IMR-90 (cell line): ENCODE data around the gene CMKLR1. TPM values are rescaled to one million over a fixed set of nuclear protein-coding genes. Genes with fewer than 3 reads are reported as not detected.

Experiments used
- ATAC-seq: fragments of 200-7000 bp; cut with Tn5 transposase; 2 replicates; pipeline ENCODE4 v1.9.1; 2020; ENCODE audit warnings: low read depth, mild to moderate bottlenecking, moderate library complexity
- BruUV-seq: library from RNA; stranded (reverse); fragments of 400-500 nt; replicated peaks from 2 replicates; lab custom pipeline; 2021; lab: Mats Ljungman, UMichigan
- CTCF ChIA-PET: fragments of 300-600 bp; formaldehyde crosslinking; extraction: SDS; loops from one replicate; lab custom pipeline; 2021; ENCODE audit warnings: antibody characterized with exemption; lab: Yijun Ruan, JAX
- POLR2A ChIA-PET: fragments of 300-600 bp; sonication (Branson Sonifier 250); formaldehyde crosslinking; loops from one replicate; lab custom pipeline; 2022; ENCODE audit warnings: antibody characterized with exemption; ENCODE audit not compliant: unreplicated experiment; lab: Charles Lee
- DNase-seq: peaks from one replicate; pipeline ENCODE4 v3.0.0; 2013
- H2AFZ ChIP-seq: replicated peaks from 2 replicates; pipeline ENCODE3; 2013; ENCODE audit warnings: low read length, mild to moderate bottlenecking; ENCODE audit not compliant: poor library complexity
- H2AK5ac ChIP-seq: 2 replicates; pipeline ENCODE4 v1.6.1; 2013; ENCODE audit warnings: low read depth, low read length, inconsistent platforms
- H2AK9ac ChIP-seq: replicated peaks from 2 replicates; pipeline ENCODE3; 2013; ENCODE audit warnings: mild to moderate bottlenecking, low read depth, low read length, moderate library complexity; ENCODE audit not compliant: poor library complexity
- H2BK120ac ChIP-seq: 2 replicates; pipeline ENCODE4 v1.6.1; 2013; ENCODE audit warnings: low read depth, low read length, inconsistent platforms
- H2BK15ac ChIP-seq: 3 replicates; pipeline ENCODE4 v1.6.1; 2013; ENCODE audit warnings: low read depth, low read length, inconsistent platforms
- H2BK20ac ChIP-seq: 2 replicates; pipeline ENCODE4 v1.6.1; 2013; ENCODE audit warnings: low read depth, mild to moderate bottlenecking, inconsistent platforms, low read length, moderate library complexity
- H2BK5ac ChIP-seq: 2 replicates; pipeline ENCODE4 v1.6.1; 2013; ENCODE audit warnings: mild to moderate bottlenecking, low read depth, low read length, inconsistent platforms; ENCODE audit not compliant: poor library complexity, severe bottlenecking
- H3K14ac ChIP-seq: replicated peaks from 2 replicates; pipeline ENCODE4 v1.6.1; 2013; ENCODE audit warnings: low read depth, low read length, inconsistent platforms
- H3K18ac ChIP-seq: 2 replicates; pipeline ENCODE4 v1.6.1; 2013; ENCODE audit warnings: low read depth, low read length, control low read depth
- H3K23ac ChIP-seq: 2 replicates; pipeline ENCODE4 v1.6.1; 2013; ENCODE audit warnings: low read depth, low read length, inconsistent platforms
- H3K27ac ChIP-seq: 2 replicates; pipeline ENCODE4 v1.5.1; 2013; ENCODE audit warnings: mild to moderate bottlenecking, control low read depth, low read length; ENCODE audit not compliant: insufficient read depth
- H3K27me3 ChIP-seq: 2 replicates; pipeline ENCODE4 v1.6.1; 2013; ENCODE audit warnings: low read length; ENCODE audit not compliant: control insufficient read depth, insufficient read depth
- H3K36me3 ChIP-seq: 2 replicates; pipeline ENCODE4 v1.6.1; 2013; ENCODE audit warnings: low read length, mixed read lengths; ENCODE audit not compliant: control insufficient read depth, insufficient read depth
- H3K4ac ChIP-seq: 2 replicates; pipeline ENCODE4 v1.6.1; 2013; ENCODE audit warnings: low read depth, low read length, inconsistent platforms
- H3K4me1 ChIP-seq: 2 replicates; pipeline ENCODE4 v1.6.1; 2013; ENCODE audit warnings: low read length, mixed read lengths; ENCODE audit not compliant: control insufficient read depth, insufficient read depth
- H3K4me2 ChIP-seq: 2 replicates; pipeline ENCODE4 v1.6.1; 2013; ENCODE audit warnings: low read depth, mild to moderate bottlenecking, control low read depth, low read length, moderate library complexity
- H3K4me3 ChIP-seq: 2 replicates; pipeline ENCODE4 v1.5.1; 2013; ENCODE audit warnings: low read depth, mild to moderate bottlenecking, control low read depth, low read length, moderate library complexity; ENCODE audit not compliant: insufficient read depth
- H3K56ac ChIP-seq: 2 replicates; pipeline ENCODE4 v1.6.1; 2013; ENCODE audit warnings: low read length, inconsistent platforms; ENCODE audit not compliant: insufficient read depth; ENCODE audit errors: extremely low read depth
- H3K79me1 ChIP-seq, 2 experiments: 2 replicates each; pipeline ENCODE4 v1.6.1; 2013; ENCODE audit warnings: low read length in 2 of 2, inconsistent platforms in 1 of 2, low read depth in 1 of 2
- H3K9ac ChIP-seq: 2 replicates; pipeline ENCODE4 v1.6.1; 2013; ENCODE audit warnings: low read depth, low read length, control low read depth
- H3K9me1 ChIP-seq: 2 replicates; pipeline ENCODE4 v1.6.1; 2013; ENCODE audit warnings: low read length, inconsistent platforms; ENCODE audit not compliant: insufficient read depth
- H3K9me3 ChIP-seq: 2 replicates; pipeline ENCODE4 v1.6.1; 2013; ENCODE audit warnings: low read length; ENCODE audit not compliant: control insufficient read depth, insufficient read depth
- H4K20me1 ChIP-seq: 2 replicates; pipeline ENCODE4 v1.6.1; 2013; ENCODE audit warnings: low read length, inconsistent platforms; ENCODE audit not compliant: insufficient read depth
- H4K5ac ChIP-seq: 2 replicates; pipeline ENCODE4 v1.6.1; 2013; ENCODE audit warnings: mild to moderate bottlenecking, low read depth, low read length, control low read depth
- H4K8ac ChIP-seq, 2 experiments: 2 replicates each; pipeline ENCODE4 v1.6.1; 2013; ENCODE audit warnings: low read depth in 2 of 2, low read length in 2 of 2, control low read depth in 1 of 2, inconsistent platforms in 1 of 2
- H4K91ac ChIP-seq: 2 replicates; pipeline ENCODE4 v1.6.1; 2013; ENCODE audit warnings: low read depth, low read length, inconsistent platforms; ENCODE audit not compliant: insufficient read depth
- BHLHE40 ChIP-seq: fragments of 150-350 bp; IDR thresholded peaks from 2 replicates; pipeline ENCODE4 v1.6.1; 2016; ENCODE audit warnings: mild to moderate bottlenecking, low read depth, low read length
- CEBPB ChIP-seq: IDR thresholded peaks from 2 replicates; pipeline ENCODE4 v1.6.1; 2012; ENCODE audit warnings: low read depth, low read length, improper control_type of control experiment
- CHD1 ChIP-seq: IDR thresholded peaks from 2 replicates; pipeline ENCODE4 v1.6.1; 2012; ENCODE audit warnings: low read depth, low read length, improper control_type of control experiment
- CTCF ChIP-seq: conservative IDR thresholded peaks from 2 replicates; pipeline ENCODE4 v1.5.1; 2012; ENCODE audit warnings: mild to moderate bottlenecking, low read depth, low read length, improper control_type of control experiment
- ELK1 ChIP-seq: fragments of 150-350 bp; IDR thresholded peaks from 2 replicates; pipeline ENCODE4 v1.6.1; 2016; ENCODE audit warnings: low read depth, mild to moderate bottlenecking, low read length, moderate library complexity, borderline replicate concordance
- FOS ChIP-seq: fragments of 150-350 bp; IDR thresholded peaks from 2 replicates; pipeline ENCODE4 v1.6.1; 2016; ENCODE audit warnings: low read depth, low read length
- MAFK ChIP-seq: IDR thresholded peaks from 2 replicates; pipeline ENCODE4 v1.6.1; 2012; ENCODE audit warnings: low read depth, low read length, improper control_type of control experiment
- MAZ ChIP-seq: IDR thresholded peaks from 2 replicates; pipeline ENCODE4 v1.6.1; 2012; ENCODE audit warnings: low read depth, mild to moderate bottlenecking, low read length, improper control_type of control experiment, moderate library complexity, borderline replicate concordance
- MXI1 ChIP-seq: IDR thresholded peaks from 2 replicates; pipeline ENCODE4 v1.6.1; 2012; ENCODE audit warnings: low read depth, mild to moderate bottlenecking, low read length, moderate library complexity, borderline replicate concordance
- POLR2A ChIP-seq: IDR thresholded peaks from 2 replicates; pipeline ENCODE4 v1.6.1; 2012; ENCODE audit warnings: mild to moderate bottlenecking, low read depth, low read length
- RAD21 ChIP-seq: IDR thresholded peaks from 2 replicates; pipeline ENCODE4 v1.6.1; 2012; ENCODE audit warnings: low read length, improper control_type of control experiment
- RCOR1 ChIP-seq: IDR thresholded peaks from 2 replicates; pipeline ENCODE4 v1.6.1; 2012; ENCODE audit warnings: mild to moderate bottlenecking, low read length, improper control_type of control experiment; ENCODE audit not compliant: insufficient replicate concordance
- RFX5 ChIP-seq: IDR thresholded peaks from 2 replicates; pipeline ENCODE4 v1.8.0; 2012; ENCODE audit warnings: low read depth, mild to moderate bottlenecking, low read length, moderate library complexity
- SMC3 ChIP-seq: fragments of 150-350 bp; IDR thresholded peaks from 2 replicates; pipeline ENCODE4 v1.6.1; 2016; ENCODE audit warnings: low read depth, mild to moderate bottlenecking, antibody characterized with exemption, low read length, moderate library complexity
- WGBS, 2 experiments: methylation state at CpG; one replicate each; pipeline versions ENCODE4 v1.1.5 to v1.1.7; 2013; ENCODE audit warnings: missing lambda C conversion rate in 2 of 2; ENCODE audit not compliant: insufficient read length in 1 of 2; ENCODE audit errors: extremely low coverage in 2 of 2; 5-methylcytosine and 5-hydroxymethylcytosine counted together
- dilution Hi-C: fragments of 300-500 bp; cut with HindIII; formaldehyde crosslinking; loops from one replicate; pipeline ENCODE4 v1.14.3; 2018; ENCODE audit warnings: low sequenced_read_pairs; ENCODE audit not compliant: unreplicated experiment
- in situ Hi-C: fragments of 300-500 bp; cut with MboI; formaldehyde crosslinking; loops from 3 replicates; pipeline ENCODE4 v1.14.3; 2019; ENCODE audit warnings: low sequenced_read_pairs, inconsistent platforms, mixed read lengths
- intact Hi-C: fragments of 100-400 bp; cut with micrococcal nuclease; formaldehyde crosslinking; loops from 2 replicates; pipeline ENCODE4 v1.10.0; 2022
- polyA plus RNA-seq, 3 experiments: library from polyadenylated mRNA; depleted of rRNA; stranded (reverse); fragments of >200 nt; gene quantifications; 2 replicates each; pipeline ENCODE4 v1.2.3, GENCODE V29; 2012; ENCODE audit warnings: low replicate concordance in 1 of 3
- total RNA-seq: library from RNA; depleted of rRNA; stranded (reverse); fragments of >200 nt; gene quantifications from 2 replicates; pipeline ENCODE4 v1.2.3, GENCODE V29; 2012
- TF ChIP-seq, protein P1 (sequence below): fragments of 150-350 bp; IDR thresholded peaks from 2 replicates; pipeline ENCODE4 v1.6.1; 2017; ENCODE audit warnings: mild to moderate bottlenecking, antibody characterized with exemption, low read length, low read depth

Gene CMKLR1
- total and polyA plus RNA-seq, 2 of the 4 experiments (the other 2 are of a cell fraction): not detected

DNA sequence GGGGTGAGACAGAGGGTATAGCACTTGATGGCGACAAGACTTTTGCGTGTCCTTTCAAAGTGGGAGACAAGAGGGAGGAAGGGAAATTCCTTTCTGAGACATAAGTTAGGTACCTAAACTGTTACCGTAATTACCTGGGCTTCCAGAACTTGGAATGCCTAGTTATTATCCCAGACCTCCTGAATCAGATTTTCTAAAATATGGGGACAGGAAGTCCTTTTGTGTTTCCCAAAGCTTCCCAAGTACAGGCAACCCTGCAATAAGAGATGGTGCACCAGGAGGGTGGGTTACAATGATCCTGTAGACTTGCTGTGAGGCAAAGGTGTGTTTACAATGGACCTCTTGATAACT lies 83.9 kb downstream of the CMKLR1 start:
- Histone ChIP-seq H3K36me3 (no peaks in the 10 kb centered on the region), H3K23ac (no peak overlapping the region), H2BK5ac (no peak overlapping the region), H3K4me3 (no peak overlapping the region), H2AK5ac (no peak overlapping the region), H3K9ac (no peak overlapping the region), H2BK120ac (no peak overlapping the region), H4K5ac (no peak overlapping the region), H3K56ac (no peak overlapping the region), H4K8ac (no peak overlapping the region), H3K9me1 (no peaks in the 10 kb centered on the region), H3K9me3 (no peaks in the 10 kb centered on the region; the same call in 1 of the 2 replicates), H3K27me3 (no peaks in the 10 kb centered on the region), H2BK15ac (no peak overlapping the region), H3K14ac (no peak overlapping the region), H2AK9ac (no peak overlapping the region), H3K27ac (no peak overlapping the region), H3K4me2 (no peak overlapping the region), H2AFZ (no peak overlapping the region), H3K4ac (no peak overlapping the region), H4K20me1 (no peaks in the 10 kb centered on the region), H2BK20ac (no peak overlapping the region), H4K91ac (no peak overlapping the region), H3K18ac (no peak overlapping the region), H3K4me1 (no peaks in the 10 kb centered on the region), H3K79me1 (no peaks in the 10 kb centered on the region)
- ChIA-PET POLR2A (no interaction called here), CTCF (no interaction called here)
- no peak for ATAC-seq
- no peak for TF ChIP-seq BHLHE40
- no peak for TF ChIP-seq CTCF
- no peak for TF ChIP-seq FOS
- TF ChIP-seq, protein P1, sequence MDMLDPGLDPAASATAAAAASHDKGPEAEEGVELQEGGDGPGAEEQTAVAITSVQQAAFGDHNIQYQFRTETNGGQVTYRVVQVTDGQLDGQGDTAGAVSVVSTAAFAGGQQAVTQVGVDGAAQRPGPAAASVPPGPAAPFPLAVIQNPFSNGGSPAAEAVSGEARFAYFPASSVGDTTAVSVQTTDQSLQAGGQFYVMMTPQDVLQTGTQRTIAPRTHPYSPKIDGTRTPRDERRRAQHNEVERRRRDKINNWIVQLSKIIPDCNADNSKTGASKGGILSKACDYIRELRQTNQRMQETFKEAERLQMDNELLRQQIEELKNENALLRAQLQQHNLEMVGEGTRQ: no peak
- TF ChIP-seq MAZ: no peak
- TF ChIP-seq RFX5: no peak
- TF ChIP-seq CHD1: no peak
- TF ChIP-seq POLR2A: no peak
- no peak for TF ChIP-seq MXI1
- no peak for TF ChIP-seq MAFK
- no peak for TF ChIP-seq ELK1
- no peak for TF ChIP-seq RCOR1
- TF ChIP-seq RAD21: no peak
- no peak for TF ChIP-seq CEBPB
- TF ChIP-seq SMC3: no peak
- 80% methylated on average over 1 of the region's 3 CpGs; no CpG with 5 or more reads in 1 of the 2 experiments for WGBS, 2 experiments
- intact Hi-C loops: no loop called here
- dilution Hi-C loops: no loop called here
- in situ Hi-C loops: no loop called here
- no TSS peak for BruUV-seq
- DNase-seq: no peak
